ENCODE measurements around the gene C1orf141. TPM values are rescaled to one million over a fixed set of nuclear protein-coding genes. Genes with fewer than 3 reads are reported as not detected.

The C1orf141 gene
- total RNA-seq, 1 experiment from 2014 or later, result 0.14 TPM

GRCh38 chr1:67052741-67053534, 81.8 kb downstream of the C1orf141 start:
- Histone ChIP-seq H3K27ac (no peak overlapping the region; the same call in 1 of the 2 replicates), H3K9me3 (replicated peaks) (no peaks in the 10 kb centered on the region), H3K36me3 (peaks cover 29% of the 10 kb centered on the region), H3K27me3 (no peaks in the 10 kb centered on the region), H3K4me1 (peaks cover 7% of the 10 kb centered on the region; the same call in 1 of the 2 replicates), H3K4me3 (peak overlapping the region; percentile 96)
- peak; percentile 58 to 66 for DNase-seq

GRCh38 chr1:67051196-67051595, 83.6 kb downstream of the C1orf141 start:
- H3K27me3 ChIP-seq, result no peaks in the 10 kb centered on the region
- H3K4me1 ChIP-seq, result peaks cover 7% of the 10 kb centered on the region; the same call in 1 of the 2 replicates
- peaks cover 37% of the 10 kb centered on the region for H3K36me3 ChIP-seq
- no peak for DNase-seq
- no peaks in the 10 kb centered on the region for H3K9me3 ChIP-seq (replicated peaks)
- H3K4me3 ChIP-seq, result no peak overlapping the region
- H3K27ac ChIP-seq, result no peak overlapping the region

DNA sequence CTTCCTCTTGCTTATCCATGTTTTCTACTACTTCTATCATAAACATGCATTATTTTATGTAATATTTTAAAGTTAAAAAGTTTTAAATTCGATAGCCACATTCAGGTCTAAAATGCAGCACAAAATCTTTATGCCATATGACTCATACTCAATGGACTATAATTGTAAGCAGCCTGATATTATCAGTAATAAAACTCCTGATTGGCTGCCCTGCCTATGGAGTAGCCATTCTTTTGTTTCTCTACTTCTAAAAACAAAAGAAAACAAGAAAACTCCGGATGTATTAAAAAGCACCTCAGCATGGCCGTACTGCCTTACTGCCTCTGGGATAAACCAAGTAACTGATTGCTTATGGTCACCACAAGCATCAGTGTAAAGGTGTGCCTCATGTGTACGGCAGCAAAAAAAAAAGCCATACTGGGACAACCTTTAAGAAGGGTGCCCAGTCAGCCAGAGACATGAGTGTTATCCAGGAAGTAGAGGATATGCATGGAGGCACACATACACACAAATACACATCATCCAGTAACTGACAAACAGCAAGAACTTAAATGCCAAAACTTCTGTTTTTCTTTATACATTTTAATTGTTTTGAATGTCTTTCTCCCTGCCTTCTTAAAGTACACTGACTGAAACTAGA, 90.0 kb downstream of the C1orf141 start:
- H3K9me3 ChIP-seq (replicated peaks), result no peaks in the 10 kb centered on the region
- H3K4me1 ChIP-seq, result no peaks in the 10 kb centered on the region
- H3K27ac ChIP-seq, result no peak overlapping the region
- no peaks in the 10 kb centered on the region for H3K27me3 ChIP-seq
- H3K36me3 ChIP-seq, result peaks cover 75% of the 10 kb centered on the region
- H3K4me3 ChIP-seq, result no peak overlapping the region
- no peak for DNase-seq

DNA sequence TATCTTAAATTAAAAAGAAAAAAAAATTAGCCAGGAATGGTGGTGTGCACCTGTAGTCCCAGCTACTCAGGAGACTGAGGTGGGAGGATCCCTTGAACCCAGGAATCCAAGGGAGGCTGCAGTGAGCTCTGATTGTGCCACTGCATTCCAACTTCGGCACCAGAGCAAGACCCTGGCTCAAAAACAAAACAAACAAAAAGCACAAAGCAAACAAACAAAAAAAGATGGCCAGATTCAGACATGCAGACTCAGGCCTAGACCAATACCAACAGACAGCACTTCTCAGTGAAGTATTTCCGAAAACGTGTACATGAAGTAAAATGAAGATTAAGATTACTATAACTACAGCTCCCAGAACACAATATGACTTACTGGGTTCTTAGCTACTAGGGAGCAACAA, 91.4 kb downstream of the C1orf141 start:
- no peaks in the 10 kb centered on the region for H3K9me3 ChIP-seq (replicated peaks)
- no peak overlapping the region for H3K27ac ChIP-seq
- H3K4me1 ChIP-seq, result no peaks in the 10 kb centered on the region
- H3K27me3 ChIP-seq, result no peaks in the 10 kb centered on the region
- H3K4me3 ChIP-seq, result no peak overlapping the region
- DNase-seq, result no peak
- H3K36me3 ChIP-seq, result peaks cover 73% of the 10 kb centered on the region

Other genes starting within 250 kb of the C1orf141 start
- gene DNAI4, start 210.1 kb downstream of the C1orf141 start, total RNA-seq (2014; rRNA removed; shearing (Covaris generic)), result 0.32 and 0.68 TPM in 2 replicates
- gene MIER1, start 210.0 kb downstream of the C1orf141 start, total RNA-seq (2014; rRNA removed; shearing (Covaris generic)), result 32.9 and 39.3 TPM in 2 replicates
- 18.7 and 19.6 TPM in 2 replicates for gene SLC35D1, start 80.8 kb downstream of the C1orf141 start, total RNA-seq (2014; rRNA removed; shearing (Covaris generic))
- not detected in 2 replicates for gene IL23R, start 31.5 kb upstream of the C1orf141 start, total RNA-seq (2014; rRNA removed; shearing (Covaris generic))
- gene IL12RB2, start 172.9 kb upstream of the C1orf141 start, total RNA-seq (2014; rRNA removed; shearing (Covaris generic)), result not detected in 2 replicates

Data from SJCRH30 (cell line).